GM18873 (cell line): ENCODE measurements around the gene GFPT1.

Experiments used
- ATAC-seq: cut with Tn5 transposase; IDR thresholded peaks from one replicate; pipeline ENCODE4 v1.9.1; 2021; ENCODE audit warnings: mild to moderate bottlenecking, moderate library complexity, moderate number of reproducible peaks; ENCODE audit not compliant: unreplicated experiment, low FRiP score

Gene GFPT1

GRCh38 chr2:69296421-69296820, 90.6 kb downstream of the GFPT1 start:
- no peak for ATAC-seq

GRCh38 chr2:69292256-69292655, 94.8 kb downstream of the GFPT1 start:
- no peak for ATAC-seq

GRCh38 chr2:69291721-69292120, 95.3 kb downstream of the GFPT1 start:
- ATAC-seq, result no peak

- no peak for ATAC-seq
Observed at GRCh38 chr2:69291004-69291650, 95.9 kb downstream of the GFPT1 start.

- no peak for ATAC-seq
Observed at GRCh38 chr2:69288429-69288828, 98.6 kb downstream of the GFPT1 start.

GRCh38 chr2:69287544-69287943, 99.5 kb downstream of the GFPT1 start:
- no peak for ATAC-seq

GRCh38 chr2:69285379-69285894, 101.6 kb downstream of the GFPT1 start:
- no peak for ATAC-seq

- ATAC-seq, result no peak
Observed at GRCh38 chr2:69280796-69281412, 106.1 kb downstream of the GFPT1 start.

- ATAC-seq, result no peak
Observed at GRCh38 chr2:69279931-69280681, 106.9 kb downstream of the GFPT1 start.

GRCh38 chr2:69279211-69279610, 107.8 kb downstream of the GFPT1 start:
- no peak for ATAC-seq

GRCh38 chr2:69278366-69278765, 108.7 kb downstream of the GFPT1 start:
- no peak for ATAC-seq

- ATAC-seq, result no peak
Observed at GRCh38 chr2:69275490-69275889, 111.5 kb downstream of the GFPT1 start.

GRCh38 chr2:69272803-69273471, 114.1 kb downstream of the GFPT1 start:
- ATAC-seq, result no peak

- no peak for ATAC-seq
Observed at GRCh38 chr2:69271831-69272257, 115.2 kb downstream of the GFPT1 start.
